Neural progenitor cell (in vitro differentiated cells): ENCODE data around the gene CLDN10. TPM values are rescaled to one million over a fixed set of nuclear protein-coding genes. Genes with fewer than 3 reads are reported as not detected.

ENCODE experiments used
- DNase-seq: peaks from one replicate; pipeline ENCODE4 v3.0.0-alpha.2; 2016; ENCODE audit warnings: low spot score
- H2AFZ ChIP-seq: fragments of 200-600 bp; sonication (generic); replicated peaks from 2 replicates; pipeline ENCODE4 v1.6.1; 2016; ENCODE audit warnings: antibody characterized with exemption
- H3F3A ChIP-seq: fragments of 200-600 bp; sonication (generic); 2 replicates; pipeline ENCODE4 v1.6.1; 2016; ENCODE audit warnings: antibody characterized with exemption, low read depth
- H3K27ac ChIP-seq: fragments of 200-600 bp; sonication (generic); 2 replicates; pipeline ENCODE4 v1.5.1; 2016; ENCODE audit warnings: mild to moderate bottlenecking
- H3K27me3 ChIP-seq: fragments of 200-600 bp; sonication (generic); 2 replicates; pipeline ENCODE4 v1.6.1; 2016; ENCODE audit warnings: mild to moderate bottlenecking, moderate library complexity
- H3K36me3 ChIP-seq: fragments of 200-600 bp; sonication (generic); 2 replicates; pipeline ENCODE4 v1.5.1; 2016
- H3K4me1 ChIP-seq: fragments of 200-600 bp; sonication (generic); 2 replicates; pipeline ENCODE4 v1.6.1; 2016; ENCODE audit warnings: mixed run types
- H3K4me2 ChIP-seq: fragments of 200-600 bp; sonication (generic); 2 replicates; pipeline ENCODE4 v1.6.1; 2016
- H3K4me3 ChIP-seq: fragments of 200-600 bp; sonication (generic); 2 replicates; pipeline ENCODE4 v1.5.1; 2016
- H3K79me2 ChIP-seq: fragments of 200-600 bp; sonication (generic); 2 replicates; pipeline ENCODE4 v1.6.1; 2016; ENCODE audit warnings: low read depth
- H3K9ac ChIP-seq: fragments of 200-600 bp; sonication (generic); 2 replicates; pipeline ENCODE4 v1.6.1; 2016
- H3K9me3 ChIP-seq: fragments of 200-600 bp; sonication (generic); 2 replicates; pipeline ENCODE4 v1.5.1; 2016; ENCODE audit warnings: low read depth
- H4K20me1 ChIP-seq: fragments of 200-600 bp; sonication (generic); 2 replicates; pipeline ENCODE4 v1.6.1; 2016; ENCODE audit warnings: low read depth
- H3K27ac Mint-ChIP-seq: 3 replicates; pipeline ENCODE4 v1.8.0; 2021; ENCODE audit warnings: mixed read lengths
- H3K27me3 Mint-ChIP-seq: 2 replicates; pipeline ENCODE4 v1.8.0; 2022; ENCODE audit warnings: low read depth, mild to moderate bottlenecking, inconsistent platforms, moderate library complexity, mixed read lengths; ENCODE audit not compliant: insufficient read depth
- H3K36me3 Mint-ChIP-seq: 3 replicates; pipeline ENCODE4 v1.8.0; 2021; ENCODE audit warnings: mixed read lengths
- H3K4me1 Mint-ChIP-seq: 3 replicates; pipeline ENCODE4 v1.8.0; 2021; ENCODE audit warnings: mixed read lengths
- H3K4me3 Mint-ChIP-seq: 3 replicates; pipeline ENCODE4 v1.8.0; 2021; ENCODE audit warnings: mild to moderate bottlenecking, moderate library complexity, mixed read lengths
- H3K9me3 Mint-ChIP-seq: 3 replicates; pipeline ENCODE4 v1.8.0; 2020; ENCODE audit warnings: mixed read lengths
- EZH2 ChIP-seq: fragments of 200-600 bp; sonication (generic); IDR thresholded peaks from 2 replicates; pipeline ENCODE4 v1.6.1; 2017; ENCODE audit warnings: antibody characterized with exemption, mild to moderate bottlenecking, moderate library complexity
- EZH2phosphoT487 ChIP-seq: fragments of 200-600 bp; sonication (generic); IDR thresholded peaks from 2 replicates; pipeline ENCODE4 v1.6.1; 2017; ENCODE audit warnings: antibody characterized with exemption
- total RNA-seq: library from RNA; depleted of rRNA; stranded (reverse); fragments of >200 nt; gene quantifications from 2 replicates; pipeline ENCODE4 v1.2.3, GENCODE V29; 2015; ENCODE audit warnings: low replicate concordance
- TF ChIP-seq, protein P1 (sequence below): fragments of 200-600 bp; sonication (generic); IDR thresholded peaks from 2 replicates; pipeline ENCODE4 v1.5.1; 2017; ENCODE audit warnings: antibody characterized with exemption, mild to moderate bottlenecking

The CLDN10 gene
- total RNA-seq, 1 donor from 2014 or later = 25.5 TPM

- Mint-ChIP-seq H3K36me3 (no peaks in the 10 kb centered on the region), H3K4me1 (no peaks in the 10 kb centered on the region), H3K4me3 (no peak overlapping the region), H3K27ac (no peak overlapping the region), H3K27me3 (peaks cover 4% of the 10 kb centered on the region), H3K9me3 (no peaks in the 10 kb centered on the region)
- Histone ChIP-seq H3K4me1 (peaks cover 7% of the 10 kb centered on the region), H3K4me3 (no peak overlapping the region), H3K27ac (no peak overlapping the region), H3K36me3 (no peaks in the 10 kb centered on the region), H3K79me2 (no peaks in the 10 kb centered on the region), H3K9ac (no peak overlapping the region), H4K20me1 (no peaks in the 10 kb centered on the region), H3K4me2 (no peak overlapping the region), H2AFZ (no peak overlapping the region), H3K27me3 (no peaks in the 10 kb centered on the region), H3K9me3 (no peaks in the 10 kb centered on the region), H3F3A (no peaks in the 10 kb centered on the region)
- TF ChIP-seq, protein P1, sequence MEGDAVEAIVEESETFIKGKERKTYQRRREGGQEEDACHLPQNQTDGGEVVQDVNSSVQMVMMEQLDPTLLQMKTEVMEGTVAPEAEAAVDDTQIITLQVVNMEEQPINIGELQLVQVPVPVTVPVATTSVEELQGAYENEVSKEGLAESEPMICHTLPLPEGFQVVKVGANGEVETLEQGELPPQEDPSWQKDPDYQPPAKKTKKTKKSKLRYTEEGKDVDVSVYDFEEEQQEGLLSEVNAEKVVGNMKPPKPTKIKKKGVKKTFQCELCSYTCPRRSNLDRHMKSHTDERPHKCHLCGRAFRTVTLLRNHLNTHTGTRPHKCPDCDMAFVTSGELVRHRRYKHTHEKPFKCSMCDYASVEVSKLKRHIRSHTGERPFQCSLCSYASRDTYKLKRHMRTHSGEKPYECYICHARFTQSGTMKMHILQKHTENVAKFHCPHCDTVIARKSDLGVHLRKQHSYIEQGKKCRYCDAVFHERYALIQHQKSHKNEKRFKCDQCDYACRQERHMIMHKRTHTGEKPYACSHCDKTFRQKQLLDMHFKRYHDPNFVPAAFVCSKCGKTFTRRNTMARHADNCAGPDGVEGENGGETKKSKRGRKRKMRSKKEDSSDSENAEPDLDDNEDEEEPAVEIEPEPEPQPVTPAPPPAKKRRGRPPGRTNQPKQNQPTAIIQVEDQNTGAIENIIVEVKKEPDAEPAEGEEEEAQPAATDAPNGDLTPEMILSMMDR = no peak
- TF ChIP-seq EZH2 = no peak
- no peak for TF ChIP-seq EZH2phosphoT487
- peak; percentile 32 for DNase-seq
Measured at GRCh38 chr13:95505986-95506385, 46.5 kb upstream of the CLDN10 start.

DNA sequence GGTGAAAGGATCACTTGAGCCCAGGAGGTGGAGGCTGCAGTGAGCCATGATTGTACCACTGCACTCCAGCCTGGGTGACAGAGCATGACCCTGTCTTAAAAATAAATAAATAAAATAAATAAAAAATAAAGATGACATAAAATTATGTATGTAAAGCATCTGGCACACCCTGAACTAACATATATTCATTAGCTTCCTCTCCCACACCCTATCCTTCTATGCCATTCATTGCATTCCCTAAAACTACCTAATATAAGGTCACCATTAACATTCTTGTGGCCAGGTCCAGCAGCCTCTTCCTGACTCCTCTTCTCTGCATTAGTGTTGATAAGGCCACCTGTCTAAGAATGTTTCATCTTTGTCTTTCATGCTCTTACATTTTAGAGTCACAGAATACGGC lies 44.5 kb upstream of the CLDN10 start:
- Histone ChIP-seq H3K4me1 (peaks cover 7% of the 10 kb centered on the region), H4K20me1 (no peaks in the 10 kb centered on the region)
- H3K27ac Mint-ChIP-seq = no peak overlapping the region

DNA sequence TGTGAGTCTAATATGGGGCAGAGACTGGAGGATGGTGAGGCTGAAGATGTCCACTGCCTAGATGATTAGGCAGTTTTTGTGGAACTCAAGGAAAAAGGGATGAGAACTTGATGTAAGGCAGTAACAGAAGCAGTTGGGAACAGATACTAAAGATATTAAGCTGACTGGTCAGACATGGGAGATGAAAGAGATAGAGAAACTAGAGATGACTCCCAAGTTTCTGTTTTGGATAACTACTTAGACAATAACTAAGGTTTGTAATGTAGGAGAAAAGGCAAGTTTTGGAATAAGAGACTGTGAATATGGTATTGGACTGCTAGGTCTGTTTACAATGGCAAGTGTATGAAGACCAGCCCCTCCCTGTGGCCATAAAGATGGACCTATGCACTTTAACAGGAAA lies 43.5 kb upstream of the CLDN10 start:
- DNase-seq = no peak
- Histone ChIP-seq H3K79me2 (no peaks in the 10 kb centered on the region), H3K9me3 (no peaks in the 10 kb centered on the region), H3K4me3 (no peak overlapping the region), H3K27ac (no peak overlapping the region), H3K4me2 (no peak overlapping the region), H3K9ac (no peak overlapping the region), H2AFZ (no peak overlapping the region), H4K20me1 (no peaks in the 10 kb centered on the region), H3K27me3 (no peaks in the 10 kb centered on the region), H3K4me1 (peaks cover 7% of the 10 kb centered on the region), H3K36me3 (no peaks in the 10 kb centered on the region), H3F3A (no peaks in the 10 kb centered on the region)
- Mint-ChIP-seq H3K9me3 (no peaks in the 10 kb centered on the region), H3K36me3 (no peaks in the 10 kb centered on the region), H3K4me1 (no peaks in the 10 kb centered on the region), H3K27me3 (peaks cover 4% of the 10 kb centered on the region), H3K4me3 (no peak overlapping the region), H3K27ac (no peak overlapping the region)
- no peak for TF ChIP-seq EZH2phosphoT487
- TF ChIP-seq EZH2 = no peak
- TF ChIP-seq, protein P1 = no peak

More for the DNA sequence above, 44.5 kb upstream of the CLDN10 start:
- Histone ChIP-seq H3F3A (no peaks in the 10 kb centered on the region), H3K9me3 (no peaks in the 10 kb centered on the region), H3K27me3 (no peaks in the 10 kb centered on the region), H3K79me2 (no peaks in the 10 kb centered on the region), H3K4me2 (no peak overlapping the region), H3K27ac (no peak overlapping the region), H2AFZ (no peak overlapping the region), H3K9ac (no peak overlapping the region), H3K36me3 (no peaks in the 10 kb centered on the region), H3K4me3 (no peak overlapping the region)
- H3K9me3 Mint-ChIP-seq = no peaks in the 10 kb centered on the region
- peaks cover 4% of the 10 kb centered on the region for H3K27me3 Mint-ChIP-seq
- H3K4me1 Mint-ChIP-seq = no peaks in the 10 kb centered on the region
- DNase-seq = no peak
- TF ChIP-seq EZH2 (no peak), EZH2phosphoT487 (no peak)
- TF ChIP-seq, protein P1 = no peak
- no peaks in the 10 kb centered on the region for H3K36me3 Mint-ChIP-seq
- H3K4me3 Mint-ChIP-seq = no peak overlapping the region
